ENCODE data around the gene ASB8.
"Not testable (repeated sequence)": the region's sequence is repeated elsewhere in the genome, so short reads cannot be mapped to it uniquely, and the experiment has no call there.

The ASB8 gene

GRCh38 chr12:48132826-48133225 lies 24.5 kb downstream of the ASB8 start:
- H3K27me3 Mint-ChIP-seq = no peaks in the 10 kb centered on the region

GRCh38 chr12:48131517-48131916 lies 25.8 kb downstream of the ASB8 start:
- Mint-ChIP-seq H3K4me3 (no peak overlapping the region), H3K4me1 (ENCODE audit: low read depth) (peaks cover 2% of the 10 kb centered on the region), H3K9me3 (no peaks in the 10 kb centered on the region), H3K36me3 (ENCODE audit: low read depth) (peaks cover 95% of the 10 kb centered on the region), H3K27ac (no peak overlapping the region), H3K27me3 (no peaks in the 10 kb centered on the region)
- no peak for DNase-seq

More at GRCh38 chr12:48132826-48133225, 24.5 kb downstream of the ASB8 start:
- Mint-ChIP-seq H3K36me3 (ENCODE audit: low read depth) (peaks cover 93% of the 10 kb centered on the region), H3K27ac (no peak overlapping the region), H3K9me3 (no peaks in the 10 kb centered on the region), H3K4me1 (ENCODE audit: low read depth) (peaks cover 2% of the 10 kb centered on the region), H3K4me3 (no peak overlapping the region)
- DNase-seq = no peak

- DNase-seq = no peak
- Mint-ChIP-seq H3K4me1 (ENCODE audit: low read depth) (peaks cover 2% of the 10 kb centered on the region), H3K4me3 (no peak overlapping the region), H3K36me3 (ENCODE audit: low read depth) (peaks cover 94% of the 10 kb centered on the region), H3K27me3 (no peaks in the 10 kb centered on the region), H3K27ac (no peak overlapping the region), H3K9me3 (no peaks in the 10 kb centered on the region)
Measured at GRCh38 chr12:48129376-48129775, 27.9 kb downstream of the ASB8 start.

- H3K36me3 Mint-ChIP-seq (ENCODE audit: low read depth) = peaks cover 92% of the 10 kb centered on the region
- no peaks in the 10 kb centered on the region for H3K27me3 Mint-ChIP-seq
- H3K27ac Mint-ChIP-seq = no peak overlapping the region
- no peaks in the 10 kb centered on the region for H3K9me3 Mint-ChIP-seq
- H3K4me1 Mint-ChIP-seq (ENCODE audit: low read depth) = peaks cover 2% of the 10 kb centered on the region
- no peak overlapping the region for H3K4me3 Mint-ChIP-seq
- DNase-seq = no peak
Measured at GRCh38 chr12:48128800-48129199, 28.5 kb downstream of the ASB8 start.

- Mint-ChIP-seq H3K36me3 (ENCODE audit: low read depth) (peaks cover 90% of the 10 kb centered on the region), H3K4me1 (ENCODE audit: low read depth) (peaks cover 2% of the 10 kb centered on the region)
Measured at GRCh38 chr12:48126953-48127630, 30.2 kb downstream of the ASB8 start.

GRCh38 chr12:48125985-48126384 lies 31.3 kb downstream of the ASB8 start:
- Mint-ChIP-seq H3K4me1 (ENCODE audit: low read depth) (peaks cover 6% of the 10 kb centered on the region), H3K27ac (no peak overlapping the region), H3K36me3 (ENCODE audit: low read depth) (peaks cover 82% of the 10 kb centered on the region), H3K27me3 (no peaks in the 10 kb centered on the region), H3K9me3 (no peaks in the 10 kb centered on the region), H3K4me3 (no peak overlapping the region)
- DNase-seq = no peak

More at GRCh38 chr12:48126953-48127630, 30.2 kb downstream of the ASB8 start:
- no peak for DNase-seq
- Mint-ChIP-seq H3K27me3 (no peaks in the 10 kb centered on the region), H3K4me3 (no peak overlapping the region), H3K9me3 (no peaks in the 10 kb centered on the region), H3K27ac (no peak overlapping the region)

- H3K9me3 Mint-ChIP-seq; DNase-seq; H3K27me3 Mint-ChIP-seq; H3K4me1 Mint-ChIP-seq (ENCODE audit: low read depth); H3K4me3 Mint-ChIP-seq; H3K27ac Mint-ChIP-seq: not testable (repeated sequence)
- H3K36me3 Mint-ChIP-seq (ENCODE audit: low read depth) = peaks cover 78% of the 10 kb centered on the region
Measured at GRCh38 chr12:48125542-48125941, 31.8 kb downstream of the ASB8 start.

- no peak overlapping the region for H3K27ac Mint-ChIP-seq
- no peak for DNase-seq
- no peaks in the 10 kb centered on the region for H3K9me3 Mint-ChIP-seq
- peaks cover 69% of the 10 kb centered on the region for H3K36me3 Mint-ChIP-seq (ENCODE audit: low read depth)
- no peaks in the 10 kb centered on the region for H3K27me3 Mint-ChIP-seq
- H3K4me3 Mint-ChIP-seq = no peak overlapping the region
- H3K4me1 Mint-ChIP-seq (ENCODE audit: low read depth) = peaks cover 20% of the 10 kb centered on the region
Measured at GRCh38 chr12:48123169-48123568, 34.1 kb downstream of the ASB8 start.

- Mint-ChIP-seq H3K9me3 (no peaks in the 10 kb centered on the region), H3K4me3 (no peak overlapping the region), H3K36me3 (ENCODE audit: low read depth) (peaks cover 60% of the 10 kb centered on the region), H3K27ac (no peak overlapping the region), H3K4me1 (ENCODE audit: low read depth) (peaks cover 20% of the 10 kb centered on the region), H3K27me3 (no peaks in the 10 kb centered on the region)
- no peak for DNase-seq
Measured at GRCh38 chr12:48122065-48122834, 35.1 kb downstream of the ASB8 start.

- H3K9me3 Mint-ChIP-seq = no peaks in the 10 kb centered on the region
- no peak for DNase-seq
- peaks cover 53% of the 10 kb centered on the region for H3K36me3 Mint-ChIP-seq (ENCODE audit: low read depth)
- no peak overlapping the region for H3K27ac Mint-ChIP-seq
- H3K4me3 Mint-ChIP-seq = peak overlapping the region; percentile 92
- no peaks in the 10 kb centered on the region for H3K27me3 Mint-ChIP-seq
- peaks cover 20% of the 10 kb centered on the region for H3K4me1 Mint-ChIP-seq (ENCODE audit: low read depth)
Measured at GRCh38 chr12:48121522-48121921, 35.8 kb downstream of the ASB8 start.

GRCh38 chr12:48119834-48120195 lies 37.5 kb downstream of the ASB8 start:
- peaks cover 20% of the 10 kb centered on the region for H3K4me1 Mint-ChIP-seq (ENCODE audit: low read depth)
- H3K27ac Mint-ChIP-seq = peak overlapping the region; percentile 9
- peaks cover 6% of the 10 kb centered on the region for H3K27me3 Mint-ChIP-seq
- H3K9me3 Mint-ChIP-seq = no peaks in the 10 kb centered on the region
- no peak for DNase-seq
- peaks cover 38% of the 10 kb centered on the region for H3K36me3 Mint-ChIP-seq (ENCODE audit: low read depth)
- peak overlapping the region; percentile 92 for H3K4me3 Mint-ChIP-seq

GRCh38 chr12:48119078-48119833 lies 38.1 kb downstream of the ASB8 start, which contains the start of gene PFKM:
Gene PFKM (plus strand): TSS chr12:48119364. CDS start chr12:48122775, 3,411 bp downstream.
- H3K36me3 Mint-ChIP-seq (ENCODE audit: low read depth) = peaks cover 33% of the 10 kb centered on the region
- H3K4me3 Mint-ChIP-seq = peak within 1 kb of the TSS; percentile 92
- H3K4me1 Mint-ChIP-seq (ENCODE audit: low read depth) = peaks cover 20% of the 10 kb centered on the region
- H3K27me3 Mint-ChIP-seq = peaks cover 10% of the 10 kb centered on the region
- DNase-seq = peak; percentile 75
- no peaks in the 10 kb centered on the region for H3K9me3 Mint-ChIP-seq
- peak within 1 kb of the TSS; percentile 83 for H3K27ac Mint-ChIP-seq

GRCh38 chr12:48118284-48118871 lies 38.9 kb downstream of the ASB8 start:
- Mint-ChIP-seq H3K4me3 (peak overlapping the region; percentile 92), H3K27ac (no peak overlapping the region), H3K4me1 (ENCODE audit: low read depth) (peaks cover 20% of the 10 kb centered on the region), H3K27me3 (peaks cover 11% of the 10 kb centered on the region), H3K9me3 (no peaks in the 10 kb centered on the region), H3K36me3 (ENCODE audit: low read depth) (peaks cover 28% of the 10 kb centered on the region)
- DNase-seq = no peak

- Mint-ChIP-seq H3K27ac (no peak overlapping the region), H3K4me3 (no peak overlapping the region), H3K4me1 (ENCODE audit: low read depth) (peaks cover 16% of the 10 kb centered on the region), H3K36me3 (ENCODE audit: low read depth) (peaks cover 13% of the 10 kb centered on the region), H3K27me3 (peaks cover 11% of the 10 kb centered on the region), H3K9me3 (no peaks in the 10 kb centered on the region)
- no peak for DNase-seq
Measured at GRCh38 chr12:48115957-48116356, 41.4 kb downstream of the ASB8 start.

Measured in activated T-cell treated with anti-CD3 and anti-CD28 coated beads, Interleukin-2, amount 50 U/mL, for 24 hours (primary cell).